Measurements from ENCODE around the gene REC114. TPM values are rescaled to one million over a fixed set of nuclear protein-coding genes. Genes with fewer than 3 reads are reported as not detected.

The REC114 gene
- total RNA-seq, 1 experiment from 2014 or later, result not detected

DNA sequence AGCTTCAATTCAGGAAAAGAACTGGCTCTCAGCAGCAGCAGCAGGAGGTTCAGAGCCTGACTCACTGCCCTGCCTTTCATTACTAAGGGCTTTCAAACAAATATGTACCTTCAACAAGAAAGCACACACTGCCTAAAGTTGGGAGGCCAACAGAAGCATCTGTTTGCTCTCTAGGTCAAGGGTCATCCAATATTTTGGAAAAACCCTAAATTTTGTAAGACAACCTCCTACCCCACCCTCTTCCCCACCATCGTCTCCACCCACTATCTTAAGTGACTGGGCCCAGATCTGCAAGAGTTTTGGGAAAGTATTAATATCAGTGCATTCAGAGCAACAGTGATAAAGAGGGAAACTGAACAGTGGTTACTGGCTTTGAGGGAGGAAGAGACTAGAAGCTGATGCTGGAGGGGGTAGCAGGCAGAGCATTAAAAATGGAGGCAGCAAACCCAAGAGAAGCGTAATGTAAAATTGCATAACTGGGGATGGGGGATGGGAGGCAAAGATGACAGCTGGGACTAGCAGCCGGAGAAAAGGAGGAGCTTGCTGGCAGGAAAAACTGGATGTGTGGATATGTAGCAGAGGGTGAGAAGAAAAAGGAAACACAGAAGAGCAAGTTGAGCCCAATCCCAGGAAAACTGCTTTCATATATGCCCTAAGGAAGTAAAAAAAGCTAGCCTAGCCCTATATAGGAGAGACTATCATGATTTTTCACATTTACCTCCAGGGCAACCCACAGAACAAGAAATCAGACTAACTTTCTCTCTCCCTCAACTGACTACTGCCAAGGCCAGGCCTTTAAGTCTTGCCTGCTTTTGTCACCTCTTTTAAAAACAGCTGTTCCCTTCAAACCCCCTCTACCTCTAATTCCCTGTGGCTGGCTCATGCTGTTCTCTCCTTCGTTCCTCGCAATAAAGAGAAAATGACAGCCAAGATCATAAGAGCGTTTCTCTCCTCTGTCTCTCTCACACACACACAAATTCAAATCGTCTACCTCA lies 158.8 kb downstream of the REC114 start:
- Mint-ChIP-seq H3K27ac (no peak overlapping the region), H3K4me1 (peaks cover 50% of the 10 kb centered on the region), H3K4me3 (no peak overlapping the region), H3K36me3 (no peaks in the 10 kb centered on the region), H3K27me3 (ENCODE audit: low read depth) (no peaks in the 10 kb centered on the region), H3K9me3 (no peaks in the 10 kb centered on the region)
- ATAC-seq, result peak; percentile 30
- ChIA-PET CTCF (interaction anchor here (0.6 to 10.5 kb wide), 10 partner anchors 14 to 446 kb away, joined by 3 to 74 read pairs (median 3); no protein-coding TSS in a partner anchor), POLR2A (no interaction called here)
- DNase-seq (ENCODE audit: low spot score), result no peak
- TF ChIP-seq TEAD1 (CRISPR knock-in tag; IDR thresholded peaks at IDR 0.05) (no peak), ZNF396 (CRISPR knock-in tag; IDR thresholded peaks at IDR 0.05; ENCODE audit: borderline replicate concordance) (no peak)

DNA sequence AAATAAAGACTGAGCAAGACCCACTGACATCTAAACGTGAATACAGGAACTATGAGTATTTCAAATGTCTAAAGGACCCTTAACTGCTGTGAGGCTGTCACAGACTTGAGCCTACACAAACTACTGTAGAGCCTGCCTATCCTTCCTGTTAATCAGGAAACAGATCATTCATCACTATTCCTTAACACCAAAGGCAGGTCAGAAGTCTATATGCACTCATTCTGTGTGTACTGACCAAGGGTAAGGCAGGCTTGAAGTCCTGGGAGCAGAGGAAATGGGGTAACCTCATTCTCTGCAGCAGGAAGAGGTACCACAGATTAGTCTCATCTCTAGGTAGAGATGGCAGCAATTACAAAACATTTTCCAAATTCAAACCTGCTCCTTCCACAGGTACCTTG lies 159.5 kb downstream of the REC114 start:
- ATAC-seq (no peak), DNase-seq (ENCODE audit: low spot score) (no peak)
- Mint-ChIP-seq H3K4me1 (peaks cover 50% of the 10 kb centered on the region), H3K27me3 (ENCODE audit: low read depth) (no peaks in the 10 kb centered on the region), H3K4me3 (no peak overlapping the region), H3K27ac (no peak overlapping the region), H3K9me3 (no peaks in the 10 kb centered on the region), H3K36me3 (no peaks in the 10 kb centered on the region)
- POLR2A ChIA-PET, result no interaction called here
- CTCF ChIA-PET, result interaction anchor here (0.6 to 10.5 kb wide), 5 partner anchors 33 to 446 kb away, joined by 3 to 74 read pairs (median 3); no protein-coding TSS in a partner anchor
- TF ChIP-seq GTF2I (CRISPR knock-in tag; conservative IDR thresholded peaks at IDR 0.05), result no peak
- no peak for TF ChIP-seq MYBL2 (CRISPR knock-in tag; IDR thresholded peaks at IDR 0.05)
- no peak for TF ChIP-seq GRHL2 (CRISPR knock-in tag; IDR thresholded peaks at IDR 0.05; ENCODE audit: insufficient replicate concordance, severe bottlenecking)
- TF ChIP-seq, protein P1, sequence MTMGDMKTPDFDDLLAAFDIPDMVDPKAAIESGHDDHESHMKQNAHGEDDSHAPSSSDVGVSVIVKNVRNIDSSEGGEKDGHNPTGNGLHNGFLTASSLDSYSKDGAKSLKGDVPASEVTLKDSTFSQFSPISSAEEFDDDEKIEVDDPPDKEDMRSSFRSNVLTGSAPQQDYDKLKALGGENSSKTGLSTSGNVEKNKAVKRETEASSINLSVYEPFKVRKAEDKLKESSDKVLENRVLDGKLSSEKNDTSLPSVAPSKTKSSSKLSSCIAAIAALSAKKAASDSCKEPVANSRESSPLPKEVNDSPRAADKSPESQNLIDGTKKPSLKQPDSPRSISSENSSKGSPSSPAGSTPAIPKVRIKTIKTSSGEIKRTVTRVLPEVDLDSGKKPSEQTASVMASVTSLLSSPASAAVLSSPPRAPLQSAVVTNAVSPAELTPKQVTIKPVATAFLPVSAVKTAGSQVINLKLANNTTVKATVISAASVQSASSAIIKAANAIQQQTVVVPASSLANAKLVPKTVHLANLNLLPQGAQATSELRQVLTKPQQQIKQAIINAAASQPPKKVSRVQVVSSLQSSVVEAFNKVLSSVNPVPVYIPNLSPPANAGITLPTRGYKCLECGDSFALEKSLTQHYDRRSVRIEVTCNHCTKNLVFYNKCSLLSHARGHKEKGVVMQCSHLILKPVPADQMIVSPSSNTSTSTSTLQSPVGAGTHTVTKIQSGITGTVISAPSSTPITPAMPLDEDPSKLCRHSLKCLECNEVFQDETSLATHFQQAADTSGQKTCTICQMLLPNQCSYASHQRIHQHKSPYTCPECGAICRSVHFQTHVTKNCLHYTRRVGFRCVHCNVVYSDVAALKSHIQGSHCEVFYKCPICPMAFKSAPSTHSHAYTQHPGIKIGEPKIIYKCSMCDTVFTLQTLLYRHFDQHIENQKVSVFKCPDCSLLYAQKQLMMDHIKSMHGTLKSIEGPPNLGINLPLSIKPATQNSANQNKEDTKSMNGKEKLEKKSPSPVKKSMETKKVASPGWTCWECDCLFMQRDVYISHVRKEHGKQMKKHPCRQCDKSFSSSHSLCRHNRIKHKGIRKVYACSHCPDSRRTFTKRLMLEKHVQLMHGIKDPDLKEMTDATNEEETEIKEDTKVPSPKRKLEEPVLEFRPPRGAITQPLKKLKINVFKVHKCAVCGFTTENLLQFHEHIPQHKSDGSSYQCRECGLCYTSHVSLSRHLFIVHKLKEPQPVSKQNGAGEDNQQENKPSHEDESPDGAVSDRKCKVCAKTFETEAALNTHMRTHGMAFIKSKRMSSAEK (CRISPR knock-in tag; IDR thresholded peaks at IDR 0.05; ENCODE audit: borderline replicate concordance), result no peak
- TF ChIP-seq NFYB (CRISPR knock-in tag; conservative IDR thresholded peaks at IDR 0.05; ENCODE audit: low read depth), result no peak
- TF ChIP-seq KAT7 (CRISPR knock-in tag; IDR thresholded peaks at IDR 0.05; ENCODE audit: borderline replicate concordance), result no peak
- TF ChIP-seq, protein P2, sequence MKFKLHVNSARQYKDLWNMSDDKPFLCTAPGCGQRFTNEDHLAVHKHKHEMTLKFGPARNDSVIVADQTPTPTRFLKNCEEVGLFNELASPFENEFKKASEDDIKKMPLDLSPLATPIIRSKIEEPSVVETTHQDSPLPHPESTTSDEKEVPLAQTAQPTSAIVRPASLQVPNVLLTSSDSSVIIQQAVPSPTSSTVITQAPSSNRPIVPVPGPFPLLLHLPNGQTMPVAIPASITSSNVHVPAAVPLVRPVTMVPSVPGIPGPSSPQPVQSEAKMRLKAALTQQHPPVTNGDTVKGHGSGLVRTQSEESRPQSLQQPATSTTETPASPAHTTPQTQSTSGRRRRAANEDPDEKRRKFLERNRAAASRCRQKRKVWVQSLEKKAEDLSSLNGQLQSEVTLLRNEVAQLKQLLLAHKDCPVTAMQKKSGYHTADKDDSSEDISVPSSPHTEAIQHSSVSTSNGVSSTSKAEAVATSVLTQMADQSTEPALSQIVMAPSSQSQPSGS (CRISPR knock-in tag; IDR thresholded peaks at IDR 0.05; ENCODE audit: borderline replicate concordance, low read depth), result no peak
- TF ChIP-seq FOXP1 (CRISPR knock-in tag; IDR thresholded peaks at IDR 0.05; ENCODE audit: borderline replicate concordance), result no peak
- TF ChIP-seq, protein P3, sequence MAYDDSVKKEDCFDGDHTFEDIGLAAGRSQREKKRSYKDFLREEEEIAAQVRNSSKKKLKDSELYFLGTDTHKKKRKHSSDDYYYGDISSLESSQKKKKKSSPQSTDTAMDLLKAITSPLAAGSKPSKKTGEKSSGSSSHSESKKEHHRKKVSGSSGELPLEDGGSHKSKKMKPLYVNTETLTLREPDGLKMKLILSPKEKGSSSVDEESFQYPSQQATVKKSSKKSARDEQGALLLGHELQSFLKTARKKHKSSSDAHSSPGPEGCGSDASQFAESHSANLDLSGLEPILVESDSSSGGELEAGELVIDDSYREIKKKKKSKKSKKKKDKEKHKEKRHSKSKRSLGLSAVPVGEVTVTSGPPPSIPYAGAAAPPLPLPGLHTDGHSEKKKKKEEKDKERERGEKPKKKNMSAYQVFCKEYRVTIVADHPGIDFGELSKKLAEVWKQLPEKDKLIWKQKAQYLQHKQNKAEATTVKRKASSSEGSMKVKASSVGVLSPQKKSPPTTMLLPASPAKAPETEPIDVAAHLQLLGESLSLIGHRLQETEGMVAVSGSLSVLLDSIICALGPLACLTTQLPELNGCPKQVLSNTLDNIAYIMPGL (CRISPR knock-in tag; IDR thresholded peaks at IDR 0.05), result no peak
- TF ChIP-seq ZNF232 (CRISPR knock-in tag; IDR thresholded peaks at IDR 0.05), result no peak
- TF ChIP-seq EMX1 (CRISPR knock-in tag; IDR thresholded peaks at IDR 0.05), result no peak
- no peak for TF ChIP-seq CREB1 (CRISPR knock-in tag; IDR thresholded peaks at IDR 0.05)
- TF ChIP-seq ETV6 (CRISPR knock-in tag; IDR thresholded peaks at IDR 0.05), result no peak
- no peak for TF ChIP-seq ZNF671 (CRISPR knock-in tag; IDR thresholded peaks at IDR 0.05)
- no peak for TF ChIP-seq FOXJ3 (CRISPR knock-in tag; IDR thresholded peaks at IDR 0.05; ENCODE audit: borderline replicate concordance)
- TF ChIP-seq CREM (CRISPR knock-in tag; IDR thresholded peaks at IDR 0.05), result no peak
- TF ChIP-seq, protein P4, sequence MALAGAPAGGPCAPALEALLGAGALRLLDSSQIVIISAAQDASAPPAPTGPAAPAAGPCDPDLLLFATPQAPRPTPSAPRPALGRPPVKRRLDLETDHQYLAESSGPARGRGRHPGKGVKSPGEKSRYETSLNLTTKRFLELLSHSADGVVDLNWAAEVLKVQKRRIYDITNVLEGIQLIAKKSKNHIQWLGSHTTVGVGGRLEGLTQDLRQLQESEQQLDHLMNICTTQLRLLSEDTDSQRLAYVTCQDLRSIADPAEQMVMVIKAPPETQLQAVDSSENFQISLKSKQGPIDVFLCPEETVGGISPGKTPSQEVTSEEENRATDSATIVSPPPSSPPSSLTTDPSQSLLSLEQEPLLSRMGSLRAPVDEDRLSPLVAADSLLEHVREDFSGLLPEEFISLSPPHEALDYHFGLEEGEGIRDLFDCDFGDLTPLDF (CRISPR knock-in tag; IDR thresholded peaks at IDR 0.05), result no peak
- no peak for TF ChIP-seq SMAD3 (CRISPR knock-in tag; IDR thresholded peaks at IDR 0.05; ENCODE audit: borderline replicate concordance)
